IMR-90 (cell line): ENCODE measurements around the gene OPCML. TPM values are rescaled to one million over a fixed set of nuclear protein-coding genes. Genes with fewer than 3 reads are reported as not detected.

Source experiments
- ATAC-seq: fragments of 200-7000 bp; cut with Tn5 transposase; 2 replicates; pipeline ENCODE4 v1.9.1; 2020; ENCODE audit warnings: low read depth, mild to moderate bottlenecking, moderate library complexity
- BruUV-seq: library from RNA; stranded (reverse); fragments of 400-500 nt; replicated peaks from 2 replicates; lab custom pipeline; 2021; lab: Mats Ljungman, UMichigan
- CTCF ChIA-PET: fragments of 300-600 bp; formaldehyde crosslinking; extraction: SDS; loops from one replicate; lab custom pipeline; 2021; ENCODE audit warnings: antibody characterized with exemption; lab: Yijun Ruan, JAX
- POLR2A ChIA-PET: fragments of 300-600 bp; sonication (Branson Sonifier 250); formaldehyde crosslinking; loops from one replicate; lab custom pipeline; 2022; ENCODE audit warnings: antibody characterized with exemption; ENCODE audit not compliant: unreplicated experiment; lab: Charles Lee
- DNase-seq: peaks from one replicate; pipeline ENCODE4 v3.0.0; 2013
- H2AFZ ChIP-seq: replicated peaks from 2 replicates; pipeline ENCODE3; 2013; ENCODE audit warnings: low read length, mild to moderate bottlenecking; ENCODE audit not compliant: poor library complexity
- H2AK5ac ChIP-seq: 2 replicates; pipeline ENCODE4 v1.6.1; 2013; ENCODE audit warnings: low read depth, low read length, inconsistent platforms
- H2AK9ac ChIP-seq: replicated peaks from 2 replicates; pipeline ENCODE3; 2013; ENCODE audit warnings: mild to moderate bottlenecking, low read depth, low read length, moderate library complexity; ENCODE audit not compliant: poor library complexity
- H2BK120ac ChIP-seq: 2 replicates; pipeline ENCODE4 v1.6.1; 2013; ENCODE audit warnings: low read depth, low read length, inconsistent platforms
- H2BK15ac ChIP-seq: 3 replicates; pipeline ENCODE4 v1.6.1; 2013; ENCODE audit warnings: low read depth, low read length, inconsistent platforms
- H2BK20ac ChIP-seq: 2 replicates; pipeline ENCODE4 v1.6.1; 2013; ENCODE audit warnings: low read depth, mild to moderate bottlenecking, inconsistent platforms, low read length, moderate library complexity
- H2BK5ac ChIP-seq: 2 replicates; pipeline ENCODE4 v1.6.1; 2013; ENCODE audit warnings: mild to moderate bottlenecking, low read depth, low read length, inconsistent platforms; ENCODE audit not compliant: poor library complexity, severe bottlenecking
- H3K14ac ChIP-seq: replicated peaks from 2 replicates; pipeline ENCODE4 v1.6.1; 2013; ENCODE audit warnings: low read depth, low read length, inconsistent platforms
- H3K18ac ChIP-seq: 2 replicates; pipeline ENCODE4 v1.6.1; 2013; ENCODE audit warnings: low read depth, low read length, control low read depth
- H3K23ac ChIP-seq: 2 replicates; pipeline ENCODE4 v1.6.1; 2013; ENCODE audit warnings: low read depth, low read length, inconsistent platforms
- H3K27ac ChIP-seq: 2 replicates; pipeline ENCODE4 v1.5.1; 2013; ENCODE audit warnings: mild to moderate bottlenecking, control low read depth, low read length; ENCODE audit not compliant: insufficient read depth
- H3K27me3 ChIP-seq: 2 replicates; pipeline ENCODE4 v1.6.1; 2013; ENCODE audit warnings: low read length; ENCODE audit not compliant: control insufficient read depth, insufficient read depth
- H3K36me3 ChIP-seq: 2 replicates; pipeline ENCODE4 v1.6.1; 2013; ENCODE audit warnings: low read length, mixed read lengths; ENCODE audit not compliant: control insufficient read depth, insufficient read depth
- H3K4ac ChIP-seq: 2 replicates; pipeline ENCODE4 v1.6.1; 2013; ENCODE audit warnings: low read depth, low read length, inconsistent platforms
- H3K4me1 ChIP-seq: 2 replicates; pipeline ENCODE4 v1.6.1; 2013; ENCODE audit warnings: low read length, mixed read lengths; ENCODE audit not compliant: control insufficient read depth, insufficient read depth
- H3K4me2 ChIP-seq: 2 replicates; pipeline ENCODE4 v1.6.1; 2013; ENCODE audit warnings: low read depth, mild to moderate bottlenecking, control low read depth, low read length, moderate library complexity
- H3K4me3 ChIP-seq: 2 replicates; pipeline ENCODE4 v1.5.1; 2013; ENCODE audit warnings: low read depth, mild to moderate bottlenecking, control low read depth, low read length, moderate library complexity; ENCODE audit not compliant: insufficient read depth
- H3K56ac ChIP-seq: 2 replicates; pipeline ENCODE4 v1.6.1; 2013; ENCODE audit warnings: low read length, inconsistent platforms; ENCODE audit not compliant: insufficient read depth; ENCODE audit errors: extremely low read depth
- H3K79me1 ChIP-seq, 2 experiments: 2 replicates each; pipeline ENCODE4 v1.6.1; 2013; ENCODE audit warnings: low read length in 2 of 2, inconsistent platforms in 1 of 2, low read depth in 1 of 2
- H3K9ac ChIP-seq: 2 replicates; pipeline ENCODE4 v1.6.1; 2013; ENCODE audit warnings: low read depth, low read length, control low read depth
- H3K9me1 ChIP-seq: 2 replicates; pipeline ENCODE4 v1.6.1; 2013; ENCODE audit warnings: low read length, inconsistent platforms; ENCODE audit not compliant: insufficient read depth
- H3K9me3 ChIP-seq: 2 replicates; pipeline ENCODE4 v1.6.1; 2013; ENCODE audit warnings: low read length; ENCODE audit not compliant: control insufficient read depth, insufficient read depth
- H4K20me1 ChIP-seq: 2 replicates; pipeline ENCODE4 v1.6.1; 2013; ENCODE audit warnings: low read length, inconsistent platforms; ENCODE audit not compliant: insufficient read depth
- H4K5ac ChIP-seq: 2 replicates; pipeline ENCODE4 v1.6.1; 2013; ENCODE audit warnings: mild to moderate bottlenecking, low read depth, low read length, control low read depth
- H4K8ac ChIP-seq, 2 experiments: 2 replicates each; pipeline ENCODE4 v1.6.1; 2013; ENCODE audit warnings: low read depth in 2 of 2, low read length in 2 of 2, control low read depth in 1 of 2, inconsistent platforms in 1 of 2
- H4K91ac ChIP-seq: 2 replicates; pipeline ENCODE4 v1.6.1; 2013; ENCODE audit warnings: low read depth, low read length, inconsistent platforms; ENCODE audit not compliant: insufficient read depth
- BHLHE40 ChIP-seq: fragments of 150-350 bp; IDR thresholded peaks from 2 replicates; pipeline ENCODE4 v1.6.1; 2016; ENCODE audit warnings: mild to moderate bottlenecking, low read depth, low read length
- CEBPB ChIP-seq: IDR thresholded peaks from 2 replicates; pipeline ENCODE4 v1.6.1; 2012; ENCODE audit warnings: low read depth, low read length, improper control_type of control experiment
- CHD1 ChIP-seq: IDR thresholded peaks from 2 replicates; pipeline ENCODE4 v1.6.1; 2012; ENCODE audit warnings: low read depth, low read length, improper control_type of control experiment
- MAFK ChIP-seq: IDR thresholded peaks from 2 replicates; pipeline ENCODE4 v1.6.1; 2012; ENCODE audit warnings: low read depth, low read length, improper control_type of control experiment
- MAZ ChIP-seq: IDR thresholded peaks from 2 replicates; pipeline ENCODE4 v1.6.1; 2012; ENCODE audit warnings: low read depth, mild to moderate bottlenecking, low read length, improper control_type of control experiment, moderate library complexity, borderline replicate concordance
- MXI1 ChIP-seq: IDR thresholded peaks from 2 replicates; pipeline ENCODE4 v1.6.1; 2012; ENCODE audit warnings: low read depth, mild to moderate bottlenecking, low read length, moderate library complexity, borderline replicate concordance
- NFE2L2 ChIP-seq: fragments of 150-350 bp; IDR thresholded peaks from 2 replicates; pipeline ENCODE4 v1.6.1; 2016; ENCODE audit warnings: low read depth, mild to moderate bottlenecking, low read length
- RAD21 ChIP-seq: IDR thresholded peaks from 2 replicates; pipeline ENCODE4 v1.6.1; 2012; ENCODE audit warnings: low read length, improper control_type of control experiment
- SMC3 ChIP-seq: fragments of 150-350 bp; IDR thresholded peaks from 2 replicates; pipeline ENCODE4 v1.6.1; 2016; ENCODE audit warnings: low read depth, mild to moderate bottlenecking, antibody characterized with exemption, low read length, moderate library complexity
- WGBS, 2 experiments: methylation state at CpG; one replicate each; pipeline versions ENCODE4 v1.1.5 to v1.1.7; 2013; ENCODE audit warnings: missing lambda C conversion rate in 2 of 2; ENCODE audit not compliant: insufficient read length in 1 of 2; ENCODE audit errors: extremely low coverage in 2 of 2; 5-methylcytosine and 5-hydroxymethylcytosine counted together
- dilution Hi-C: fragments of 300-500 bp; cut with HindIII; formaldehyde crosslinking; loops from one replicate; pipeline ENCODE4 v1.14.3; 2018; ENCODE audit warnings: low sequenced_read_pairs; ENCODE audit not compliant: unreplicated experiment
- in situ Hi-C: fragments of 300-500 bp; cut with MboI; formaldehyde crosslinking; loops from 3 replicates; pipeline ENCODE4 v1.14.3; 2019; ENCODE audit warnings: low sequenced_read_pairs, inconsistent platforms, mixed read lengths
- intact Hi-C: fragments of 100-400 bp; cut with micrococcal nuclease; formaldehyde crosslinking; loops from 2 replicates; pipeline ENCODE4 v1.10.0; 2022
- polyA plus RNA-seq, 3 experiments: library from polyadenylated mRNA; depleted of rRNA; stranded (reverse); fragments of >200 nt; gene quantifications; 2 replicates each; pipeline ENCODE4 v1.2.3, GENCODE V29; 2012; ENCODE audit warnings: low replicate concordance in 1 of 3
- total RNA-seq: library from RNA; depleted of rRNA; stranded (reverse); fragments of >200 nt; gene quantifications from 2 replicates; pipeline ENCODE4 v1.2.3, GENCODE V29; 2012
- TF ChIP-seq, protein P1 (sequence below): conservative IDR thresholded peaks from 2 replicates; pipeline ENCODE4 v1.5.1; 2012; ENCODE audit warnings: mild to moderate bottlenecking, low read depth, low read length, improper control_type of control experiment
- TF ChIP-seq, protein P2 (sequence below): fragments of 150-350 bp; IDR thresholded peaks from 2 replicates; pipeline ENCODE4 v1.6.1; 2016; ENCODE audit warnings: low read depth, mild to moderate bottlenecking, low read length, moderate library complexity, borderline replicate concordance

OPCML gene
- total and polyA plus RNA-seq, 2 of the 4 experiments (the other 2 are of a cell fraction) = under 0.01 to 2.6 TPM

- H3K27ac ChIP-seq = no peak overlapping the region
- no peak overlapping the region for H4K8ac ChIP-seq
- no peak overlapping the region for H2BK15ac ChIP-seq
- H4K91ac ChIP-seq = no peak overlapping the region
- no peaks in the 10 kb centered on the region for H3K27me3 ChIP-seq
- POLR2A ChIA-PET = no interaction called here
- dilution Hi-C loops = no loop called here
- H4K20me1 ChIP-seq = no peaks in the 10 kb centered on the region
- H3K79me1 ChIP-seq = no peaks in the 10 kb centered on the region
- intact Hi-C loops = no loop called here
- H3K14ac ChIP-seq = no peak overlapping the region
- CTCF ChIA-PET = no interaction called here
- H3K9me1 ChIP-seq = no peaks in the 10 kb centered on the region
- H3K4me3 ChIP-seq = no peak overlapping the region
- ATAC-seq (no peak), DNase-seq (no peak)
- H3K56ac ChIP-seq = no peak overlapping the region
- no peak overlapping the region for H2AFZ ChIP-seq
- H3K4me2 ChIP-seq = no peak overlapping the region
- H2BK120ac ChIP-seq = no peak overlapping the region
- H2BK20ac ChIP-seq = no peak overlapping the region
- no peak overlapping the region for H2BK5ac ChIP-seq
- in situ Hi-C loops = no loop called here
- no peaks in the 10 kb centered on the region for H3K36me3 ChIP-seq
- H2AK9ac ChIP-seq = no peak overlapping the region
- TF ChIP-seq, protein P1, sequence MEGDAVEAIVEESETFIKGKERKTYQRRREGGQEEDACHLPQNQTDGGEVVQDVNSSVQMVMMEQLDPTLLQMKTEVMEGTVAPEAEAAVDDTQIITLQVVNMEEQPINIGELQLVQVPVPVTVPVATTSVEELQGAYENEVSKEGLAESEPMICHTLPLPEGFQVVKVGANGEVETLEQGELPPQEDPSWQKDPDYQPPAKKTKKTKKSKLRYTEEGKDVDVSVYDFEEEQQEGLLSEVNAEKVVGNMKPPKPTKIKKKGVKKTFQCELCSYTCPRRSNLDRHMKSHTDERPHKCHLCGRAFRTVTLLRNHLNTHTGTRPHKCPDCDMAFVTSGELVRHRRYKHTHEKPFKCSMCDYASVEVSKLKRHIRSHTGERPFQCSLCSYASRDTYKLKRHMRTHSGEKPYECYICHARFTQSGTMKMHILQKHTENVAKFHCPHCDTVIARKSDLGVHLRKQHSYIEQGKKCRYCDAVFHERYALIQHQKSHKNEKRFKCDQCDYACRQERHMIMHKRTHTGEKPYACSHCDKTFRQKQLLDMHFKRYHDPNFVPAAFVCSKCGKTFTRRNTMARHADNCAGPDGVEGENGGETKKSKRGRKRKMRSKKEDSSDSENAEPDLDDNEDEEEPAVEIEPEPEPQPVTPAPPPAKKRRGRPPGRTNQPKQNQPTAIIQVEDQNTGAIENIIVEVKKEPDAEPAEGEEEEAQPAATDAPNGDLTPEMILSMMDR = no peak
- TF ChIP-seq CHD1 (no peak), RAD21 (no peak), CEBPB (no peak), BHLHE40 (no peak), NFE2L2 (no peak), MXI1 (no peak), SMC3 (no peak), MAFK (no peak), MAZ (no peak)
- TF ChIP-seq, protein P2, sequence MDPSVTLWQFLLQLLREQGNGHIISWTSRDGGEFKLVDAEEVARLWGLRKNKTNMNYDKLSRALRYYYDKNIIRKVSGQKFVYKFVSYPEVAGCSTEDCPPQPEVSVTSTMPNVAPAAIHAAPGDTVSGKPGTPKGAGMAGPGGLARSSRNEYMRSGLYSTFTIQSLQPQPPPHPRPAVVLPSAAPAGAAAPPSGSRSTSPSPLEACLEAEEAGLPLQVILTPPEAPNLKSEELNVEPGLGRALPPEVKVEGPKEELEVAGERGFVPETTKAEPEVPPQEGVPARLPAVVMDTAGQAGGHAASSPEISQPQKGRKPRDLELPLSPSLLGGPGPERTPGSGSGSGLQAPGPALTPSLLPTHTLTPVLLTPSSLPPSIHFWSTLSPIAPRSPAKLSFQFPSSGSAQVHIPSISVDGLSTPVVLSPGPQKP = no peak
- H3K9ac ChIP-seq = no peak overlapping the region
- no peaks in the 10 kb centered on the region for H3K4me1 ChIP-seq
- H2AK5ac ChIP-seq = no peak overlapping the region
- no peak overlapping the region for H4K5ac ChIP-seq
- H3K23ac ChIP-seq = no peak overlapping the region
- H3K9me3 ChIP-seq = peaks cover 51% of the 10 kb centered on the region
- H3K18ac ChIP-seq = no peak overlapping the region
- BruUV-seq = no TSS peak
- no CpG with 5 or more reads among the region's 3 CpGs for WGBS, 2 experiments
- no peak overlapping the region for H3K4ac ChIP-seq
These were observed 150.6 kb downstream of the OPCML start for GRCh38 chr11:133381761-133382130.
